GM21528 (cell line): ENCODE measurements around the gene SNX8.
"Not testable (repeated sequence)": the region's sequence is repeated elsewhere in the genome, so short reads cannot be mapped to it uniquely, and the experiment has no call there.

ENCODE experiments used
- ATAC-seq: cut with Tn5 transposase; IDR thresholded peaks from one replicate; pipeline ENCODE4 v1.9.1; 2021; ENCODE audit warnings: mild to moderate bottlenecking, moderate library complexity; ENCODE audit not compliant: unreplicated experiment, low FRiP score

The SNX8 gene, protein sequence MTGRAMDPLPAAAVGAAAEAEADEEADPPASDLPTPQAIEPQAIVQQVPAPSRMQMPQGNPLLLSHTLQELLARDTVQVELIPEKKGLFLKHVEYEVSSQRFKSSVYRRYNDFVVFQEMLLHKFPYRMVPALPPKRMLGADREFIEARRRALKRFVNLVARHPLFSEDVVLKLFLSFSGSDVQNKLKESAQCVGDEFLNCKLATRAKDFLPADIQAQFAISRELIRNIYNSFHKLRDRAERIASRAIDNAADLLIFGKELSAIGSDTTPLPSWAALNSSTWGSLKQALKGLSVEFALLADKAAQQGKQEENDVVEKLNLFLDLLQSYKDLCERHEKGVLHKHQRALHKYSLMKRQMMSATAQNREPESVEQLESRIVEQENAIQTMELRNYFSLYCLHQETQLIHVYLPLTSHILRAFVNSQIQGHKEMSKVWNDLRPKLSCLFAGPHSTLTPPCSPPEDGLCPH

DNA sequence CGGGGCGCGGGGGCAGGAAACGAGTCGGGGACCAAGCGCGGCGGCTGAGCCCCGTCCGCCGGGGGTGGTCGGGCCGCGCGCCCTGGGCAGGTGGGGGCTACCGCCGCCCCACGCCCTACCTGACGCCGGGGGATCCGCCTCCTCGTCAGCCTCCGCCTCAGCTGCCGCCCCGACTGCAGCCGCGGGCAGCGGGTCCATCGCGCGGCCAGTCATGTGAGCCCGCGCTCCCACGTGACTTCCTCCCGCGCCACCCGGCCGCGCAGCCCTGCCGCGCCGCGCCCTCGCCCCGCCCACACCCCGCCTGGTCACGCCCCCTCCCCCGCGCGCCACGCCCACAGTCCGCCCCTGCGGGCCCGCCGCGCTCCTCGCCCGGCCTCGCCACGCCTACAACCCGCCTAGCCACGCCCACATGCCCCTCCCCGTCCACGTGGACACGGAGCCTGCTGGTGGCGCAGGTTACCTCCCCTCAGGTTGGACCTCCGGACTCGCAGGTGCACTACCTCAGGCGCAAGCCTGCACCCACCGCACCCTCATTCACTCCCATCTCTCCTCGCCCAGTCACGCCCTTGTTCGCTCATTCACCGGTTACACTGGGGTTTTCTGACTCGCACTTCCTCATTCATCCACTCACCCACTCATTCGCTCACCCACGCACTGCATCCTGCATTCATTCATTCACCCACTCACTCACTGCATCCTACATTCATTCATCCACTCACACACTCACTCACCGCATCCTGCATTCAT is at the start of gene SNX8:
Gene SNX8 (minus strand): TSS at position 233 of the 747 bp plus-strand sequence. CDS start 20 bp downstream, at position 213.
- ATAC-seq: peak; percentile 69

DNA sequence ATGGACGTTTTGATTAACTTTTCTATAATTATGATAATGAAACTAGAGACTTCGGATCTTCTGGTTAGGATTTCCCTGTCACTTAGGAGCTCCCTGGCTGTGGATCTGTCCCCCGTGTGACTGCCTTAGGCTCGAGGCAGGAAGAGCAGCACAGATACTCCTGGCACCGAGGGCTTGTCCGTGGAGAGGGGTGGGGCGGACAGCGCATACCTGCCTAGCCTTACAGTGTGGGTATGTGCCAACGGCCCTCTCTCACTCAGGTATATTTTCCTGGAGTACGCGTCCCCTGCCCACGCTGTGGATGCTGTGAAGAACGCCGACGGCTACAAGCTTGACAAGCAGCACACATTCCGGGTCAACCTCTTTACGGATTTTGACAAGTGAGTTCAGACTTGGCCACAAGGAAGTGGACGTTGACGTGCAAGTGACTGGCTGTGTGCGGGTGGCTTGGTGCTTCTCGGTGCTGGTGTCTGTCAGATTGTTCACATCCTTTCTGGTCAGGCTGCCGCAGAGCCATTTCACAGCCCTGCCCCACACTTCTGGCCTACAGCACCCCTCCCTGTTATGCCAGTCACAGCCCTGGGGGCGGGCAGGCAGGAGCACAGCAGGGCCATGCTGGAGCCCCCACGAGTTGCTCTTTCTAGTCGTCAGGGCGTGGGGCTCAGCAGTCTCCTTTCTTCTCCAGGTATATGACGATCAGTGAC is 48.3 kb upstream of the SNX8 start:
- ATAC-seq: no peak

DNA sequence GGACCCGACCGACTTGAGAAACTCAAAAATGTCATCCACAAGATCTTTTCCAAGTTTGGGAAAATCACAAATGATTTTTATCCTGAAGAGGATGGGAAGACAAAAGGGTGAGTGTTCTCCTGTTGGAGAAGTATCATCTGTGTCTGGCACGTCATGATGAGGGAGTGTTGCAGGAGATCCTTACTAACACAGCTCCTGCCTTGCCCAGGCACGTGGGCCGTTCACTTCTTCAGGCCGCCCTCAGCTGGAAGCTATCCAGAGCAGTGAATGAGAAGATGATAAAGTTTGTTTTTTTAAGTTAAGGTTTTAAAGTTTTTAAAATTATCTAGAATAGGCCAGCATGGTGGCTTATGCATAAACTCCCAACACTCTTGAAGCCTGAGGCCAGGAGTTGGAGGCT is 46.6 kb upstream of the SNX8 start:
- no peak for ATAC-seq

DNA sequence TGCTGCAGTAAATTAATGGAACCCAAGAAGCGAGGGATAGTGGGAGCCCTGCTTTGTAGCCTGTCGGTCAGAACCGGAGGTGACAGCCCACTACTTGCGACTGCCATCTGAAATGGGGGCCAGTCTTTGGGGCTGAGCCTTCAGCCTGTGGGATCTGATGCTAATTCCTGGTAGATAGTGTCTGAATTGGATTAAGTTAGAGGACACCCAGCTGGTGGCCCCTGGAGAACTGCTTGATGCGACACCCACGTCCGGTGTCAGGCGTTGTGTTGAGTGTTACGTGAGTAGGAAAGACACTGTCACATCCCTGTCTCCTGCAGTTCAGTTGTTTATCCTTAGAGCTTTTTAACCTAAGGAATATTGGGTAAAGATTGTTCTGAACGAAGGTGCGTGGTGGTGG is 45.4 kb upstream of the SNX8 start:
- no peak for ATAC-seq

DNA sequence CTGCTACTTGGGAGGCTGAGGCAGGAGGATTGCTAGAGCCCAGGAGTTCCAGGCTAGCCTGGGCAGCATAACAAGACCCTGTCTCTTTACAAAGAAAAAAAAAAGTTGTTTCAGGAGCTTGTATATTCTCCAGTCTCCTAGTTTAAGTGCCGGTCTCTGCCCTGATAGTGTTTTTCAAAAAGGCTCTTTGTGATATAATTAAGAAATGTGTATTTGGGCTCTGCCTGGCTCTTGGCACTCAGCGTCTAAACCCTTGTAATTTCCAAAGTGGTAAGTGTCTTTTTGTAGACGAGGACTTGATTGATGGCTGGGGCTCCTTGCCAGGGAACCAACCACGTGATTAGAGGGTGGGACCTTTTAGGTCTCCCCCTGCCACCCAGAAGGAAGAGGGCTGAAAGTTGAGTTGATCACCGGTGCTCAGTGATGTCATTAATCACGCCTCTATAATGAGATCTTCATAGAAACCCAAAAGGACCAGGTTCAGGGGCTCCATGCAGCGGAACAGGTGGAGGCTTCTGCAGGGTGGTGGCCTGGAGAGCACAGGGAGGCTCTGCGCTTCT is 44.8 kb upstream of the SNX8 start:
- no peak for ATAC-seq

DNA sequence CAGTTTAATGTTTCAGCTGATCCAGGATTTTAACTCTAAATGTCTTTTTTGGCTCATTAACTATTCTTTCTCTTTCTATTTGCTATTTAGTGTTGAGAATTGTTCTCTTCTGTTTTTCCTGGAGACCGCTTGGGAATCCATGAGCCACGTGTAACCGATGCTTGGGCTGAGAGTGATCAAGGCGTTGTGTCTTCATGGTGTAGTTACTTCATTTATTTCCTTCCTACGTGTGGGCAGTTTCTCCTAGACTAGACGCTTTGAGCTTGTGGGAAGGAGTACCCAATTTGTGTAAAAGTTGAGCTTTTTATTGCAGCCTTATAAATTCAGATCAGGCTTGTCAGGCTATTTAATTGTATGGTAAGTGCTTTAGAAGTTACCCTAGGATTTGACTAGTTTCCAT is 43.3 kb upstream of the SNX8 start:
- ATAC-seq: no peak

DNA sequence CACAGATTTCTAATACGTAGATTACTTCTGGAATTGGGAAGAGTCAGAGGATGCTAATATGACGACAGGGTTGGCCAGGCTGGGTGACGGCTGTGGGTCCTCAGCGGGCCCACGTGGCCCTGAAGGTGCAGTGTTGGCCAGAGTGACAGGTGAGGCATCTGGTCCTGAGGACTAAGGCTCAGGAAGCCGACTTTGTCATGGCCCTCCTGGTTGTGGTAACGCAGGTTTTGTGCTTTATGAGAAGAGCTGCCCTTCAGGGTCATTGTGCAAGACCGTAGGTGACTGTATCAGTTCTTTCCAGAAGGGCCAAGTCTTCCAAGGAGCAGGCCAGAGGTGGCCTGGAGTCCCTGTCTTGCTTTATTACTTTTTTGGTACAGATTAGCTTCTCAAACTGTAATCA is 42.9 kb upstream of the SNX8 start:
- no peak for ATAC-seq

DNA sequence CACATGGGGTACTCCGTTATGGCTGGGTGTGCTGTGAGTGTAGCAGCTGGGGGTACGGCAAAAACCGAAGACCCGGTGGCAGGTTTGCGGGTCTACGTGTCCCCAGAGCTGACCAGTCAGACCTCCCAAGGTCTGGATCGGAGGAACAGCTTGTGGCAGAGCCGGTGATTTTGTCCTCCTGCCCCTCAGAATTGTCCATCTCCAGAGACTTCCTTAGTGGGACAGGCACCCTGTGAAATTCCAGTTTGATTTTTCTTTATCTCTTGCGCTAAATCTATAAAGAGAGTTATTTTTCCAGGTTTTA is 41.4 kb upstream of the SNX8 start:
- no peak for ATAC-seq

DNA sequence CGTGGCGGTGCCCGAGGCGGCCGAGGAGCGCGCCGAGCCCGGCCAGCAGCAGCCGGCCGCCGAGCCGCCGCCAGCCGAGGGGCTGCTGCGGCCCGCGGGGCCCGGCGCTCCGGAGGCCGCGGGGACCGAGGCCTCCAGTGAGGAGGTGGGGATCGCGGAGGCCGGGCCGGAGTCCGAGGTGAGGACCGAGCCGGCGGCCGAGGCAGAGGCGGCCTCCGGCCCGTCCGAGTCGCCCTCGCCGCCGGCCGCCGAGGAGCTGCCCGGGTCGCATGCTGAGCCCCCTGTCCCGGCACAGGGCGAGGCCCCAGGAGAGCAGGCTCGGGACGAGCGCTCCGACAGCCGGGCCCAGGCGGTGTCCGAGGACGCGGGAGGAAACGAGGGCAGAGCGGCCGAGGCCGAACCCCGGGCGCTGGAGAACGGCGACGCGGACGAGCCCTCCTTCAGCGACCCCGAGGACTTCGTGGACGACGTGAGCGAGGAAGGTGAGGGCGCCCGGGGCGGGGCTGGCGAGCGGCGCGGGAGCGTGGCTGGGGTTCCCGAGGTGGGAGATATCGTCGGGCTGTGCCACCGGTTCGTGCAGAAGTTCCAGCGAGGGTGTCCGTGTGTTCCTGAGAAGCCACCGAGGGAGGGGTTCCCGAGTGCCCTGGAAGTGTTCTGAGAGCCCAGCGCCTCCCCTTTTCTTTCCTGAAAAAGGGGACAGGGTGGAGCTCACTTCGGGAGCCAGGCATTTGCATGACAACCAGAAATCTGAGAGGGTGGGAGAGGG is 40.9 kb upstream of the SNX8 start:
- ATAC-seq: no peak

DNA sequence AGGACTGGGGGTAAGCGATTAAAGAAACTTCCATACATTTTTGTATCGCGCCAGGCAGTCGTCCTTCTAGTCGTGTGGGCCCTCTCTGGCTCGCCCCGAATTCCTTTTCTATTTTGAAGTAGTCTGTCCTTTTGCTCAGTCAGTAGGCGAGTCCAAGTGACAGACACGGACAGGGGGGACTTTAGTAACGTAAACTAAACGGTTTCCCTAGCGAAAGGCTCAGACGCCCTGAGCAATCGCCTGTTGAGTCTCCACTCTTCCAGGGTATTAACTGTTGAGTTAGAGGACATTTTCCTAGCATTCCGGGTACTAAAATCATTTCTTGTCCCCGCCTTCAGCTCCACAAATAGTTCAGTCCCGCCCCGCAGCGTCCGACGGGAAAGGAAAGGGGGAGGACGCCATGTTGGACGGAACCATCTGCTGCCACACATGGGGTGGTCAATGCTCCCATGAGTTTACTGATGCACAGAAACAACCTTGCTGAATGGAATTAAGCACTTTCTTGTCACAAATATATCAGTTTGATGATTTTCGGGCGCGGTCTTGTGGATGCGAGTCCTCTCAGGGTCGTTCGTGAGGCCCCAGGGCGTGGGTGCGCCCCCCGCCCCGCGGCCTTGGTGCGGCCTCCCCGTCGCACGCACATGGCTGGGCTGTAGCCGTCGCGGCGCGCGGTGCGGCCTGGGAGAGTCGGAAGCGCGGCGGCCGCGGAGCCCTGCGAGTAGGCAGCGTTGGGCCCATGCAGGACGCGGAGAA is 40.1 kb upstream of the SNX8 start, which contains the start of gene EIF3B:
Gene EIF3B (plus strand): TSS at position 642 of the 753 bp plus-strand sequence. CDS start 95 bp downstream, at position 737.
- peak; percentile 81 for ATAC-seq

DNA sequence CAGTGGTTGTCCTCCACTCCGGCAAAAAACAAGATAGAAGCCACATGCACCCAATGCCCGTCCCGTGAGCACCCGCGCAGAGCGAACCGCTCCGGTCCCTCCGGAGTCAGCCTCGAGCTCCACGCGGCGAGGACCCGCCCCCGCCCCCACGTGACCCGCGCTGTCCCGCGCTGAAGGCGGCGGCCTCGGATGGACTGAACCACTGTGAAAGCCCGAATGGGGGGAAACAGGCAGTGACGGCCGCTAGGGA is 39.6 kb upstream of the SNX8 start:
- peak; percentile 46 for ATAC-seq

DNA sequence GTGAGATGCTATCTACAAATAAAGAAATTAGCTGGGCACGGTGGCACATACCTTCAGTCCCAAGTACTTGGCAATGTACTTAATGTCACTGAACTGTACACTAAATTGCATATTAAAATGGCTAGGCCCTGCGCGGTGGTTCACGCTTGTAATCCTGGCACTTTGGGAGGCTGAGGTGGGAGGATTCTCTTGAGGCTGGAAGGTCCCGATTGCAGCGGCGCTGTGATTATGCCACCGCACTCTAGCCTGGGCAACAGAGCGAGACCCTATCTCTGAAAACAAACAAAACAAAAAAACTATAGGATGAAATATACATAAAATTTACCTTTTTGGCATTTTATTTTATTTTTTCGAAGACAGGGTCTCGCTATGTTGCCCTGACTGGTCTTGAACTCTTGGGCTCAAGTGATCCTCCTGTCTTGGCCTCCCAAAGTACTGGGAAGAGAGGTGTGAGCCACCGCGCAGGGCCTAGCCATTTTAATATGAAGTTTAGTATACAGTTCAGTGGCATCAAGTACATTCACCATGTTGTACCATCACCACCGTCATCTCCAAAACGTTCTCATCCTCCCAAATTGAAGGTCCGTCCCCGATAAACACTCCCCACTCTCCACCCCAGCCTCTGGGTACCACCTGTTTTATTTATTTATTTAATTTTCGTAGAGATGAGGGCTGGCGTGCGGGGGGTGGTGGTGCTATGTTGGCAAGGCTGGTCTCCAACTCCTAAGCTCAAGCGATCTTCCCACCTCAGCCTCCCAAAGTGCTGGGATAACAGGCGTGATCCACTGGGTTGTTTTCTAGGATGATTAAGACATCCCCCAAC is 39.1 kb upstream of the SNX8 start:
- no peak for ATAC-seq

DNA sequence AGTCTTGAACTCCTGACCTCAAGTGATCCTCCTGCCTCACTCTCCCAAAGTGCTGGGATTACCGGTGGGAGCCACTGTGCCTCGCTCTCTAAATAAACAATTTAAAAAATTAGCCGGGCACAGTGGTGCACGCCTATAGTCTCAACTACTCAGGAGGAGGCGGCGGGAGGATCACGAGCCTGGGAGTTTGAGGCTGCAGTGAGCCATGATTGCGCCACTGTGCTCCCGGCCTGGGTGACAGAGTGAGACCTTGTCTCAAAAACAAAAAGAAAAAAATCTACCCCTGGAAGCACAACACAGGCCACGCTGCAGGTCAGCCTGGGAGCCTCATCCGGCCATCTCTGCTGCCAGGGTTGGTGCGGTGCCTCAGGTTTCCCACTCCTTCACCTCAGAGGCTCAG is 36.6 kb upstream of the SNX8 start:
- no peak for ATAC-seq

DNA sequence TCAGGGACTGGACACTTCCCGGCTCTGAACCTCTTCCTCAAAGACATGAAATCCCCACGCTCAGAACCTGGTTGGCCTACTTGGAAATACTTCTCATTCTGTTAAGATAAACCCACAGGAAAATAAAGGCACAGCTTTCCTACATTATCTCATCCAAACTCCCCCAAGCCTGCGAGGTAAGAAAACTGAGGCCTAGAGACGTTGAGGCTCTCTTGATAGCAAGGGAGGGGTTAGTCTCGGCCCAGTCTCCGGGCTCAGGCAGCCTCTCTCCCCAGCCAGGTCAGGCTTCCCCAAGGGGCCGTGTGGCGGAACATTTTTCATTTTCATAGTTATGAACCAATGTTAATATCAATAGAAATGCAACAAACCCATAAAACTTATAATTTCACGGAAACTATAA is 35.8 kb upstream of the SNX8 start:
- ATAC-seq: no peak

DNA sequence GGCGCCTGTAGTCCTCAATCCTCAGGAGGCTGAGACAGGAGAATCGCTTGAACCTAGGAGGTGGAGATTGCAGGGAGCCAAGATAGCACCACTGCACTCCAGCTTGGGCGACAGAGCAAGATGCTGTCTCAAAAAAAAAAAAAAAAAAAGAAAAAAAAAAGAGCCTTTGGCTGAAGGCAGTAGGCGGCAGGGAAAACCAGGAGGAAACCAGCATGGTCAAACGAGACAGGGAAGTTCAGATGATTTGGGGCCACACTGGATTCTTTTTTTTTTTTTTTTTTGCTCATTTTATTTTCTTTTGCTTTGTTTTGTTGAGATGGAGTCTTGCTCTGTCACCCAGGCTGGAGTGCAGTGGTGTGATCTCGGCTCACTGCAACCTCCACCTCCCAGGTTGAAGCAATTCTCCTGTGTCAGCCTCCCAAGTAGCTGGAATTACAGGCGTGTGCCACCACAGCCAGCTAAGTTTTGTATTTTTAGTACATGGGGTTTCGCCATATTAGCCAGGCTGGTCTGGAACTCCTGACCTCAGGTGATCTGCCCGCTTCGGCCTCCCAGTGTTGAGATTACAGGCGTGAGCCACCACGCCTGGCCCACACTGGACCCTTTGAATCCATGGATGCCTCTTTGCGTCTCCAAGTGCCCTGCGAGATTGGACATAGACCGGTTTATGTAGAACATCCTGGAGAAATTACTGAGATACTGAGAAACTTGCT is 33.3 kb upstream of the SNX8 start:
- ATAC-seq: not testable (repeated sequence)

DNA sequence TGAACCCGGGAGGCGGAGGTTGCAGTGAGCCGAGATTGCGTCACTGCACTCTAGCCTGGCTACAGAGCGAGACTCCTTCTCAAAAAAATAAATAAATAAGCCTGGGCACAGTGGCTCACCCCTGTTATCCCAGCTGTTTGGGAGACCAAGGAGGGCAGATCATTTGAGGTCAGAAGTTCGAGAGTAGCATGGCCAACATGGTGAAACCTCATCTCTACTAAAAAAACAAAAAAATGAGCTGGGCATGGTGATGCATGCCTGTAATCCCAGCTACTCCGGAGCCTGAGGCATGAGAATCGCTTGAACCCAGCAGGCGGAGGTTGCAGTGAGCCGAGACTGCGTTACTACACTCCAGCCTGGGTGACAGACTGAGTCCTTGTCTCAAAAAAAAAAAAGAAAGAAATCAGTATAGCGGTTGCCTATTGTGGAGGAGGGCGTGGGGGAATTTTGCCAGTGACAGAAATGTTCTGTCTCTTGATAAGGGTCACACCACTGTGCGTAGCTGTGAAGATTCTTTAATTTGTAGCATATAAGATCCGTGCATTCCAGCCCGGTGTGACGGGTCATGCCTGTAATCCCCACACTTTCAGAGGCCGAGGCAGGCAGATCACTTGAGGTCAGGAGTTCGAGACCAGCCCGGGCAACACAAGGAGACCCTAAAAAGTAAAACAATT is 22.5 kb upstream of the SNX8 start:
- ATAC-seq: no peak

DNA sequence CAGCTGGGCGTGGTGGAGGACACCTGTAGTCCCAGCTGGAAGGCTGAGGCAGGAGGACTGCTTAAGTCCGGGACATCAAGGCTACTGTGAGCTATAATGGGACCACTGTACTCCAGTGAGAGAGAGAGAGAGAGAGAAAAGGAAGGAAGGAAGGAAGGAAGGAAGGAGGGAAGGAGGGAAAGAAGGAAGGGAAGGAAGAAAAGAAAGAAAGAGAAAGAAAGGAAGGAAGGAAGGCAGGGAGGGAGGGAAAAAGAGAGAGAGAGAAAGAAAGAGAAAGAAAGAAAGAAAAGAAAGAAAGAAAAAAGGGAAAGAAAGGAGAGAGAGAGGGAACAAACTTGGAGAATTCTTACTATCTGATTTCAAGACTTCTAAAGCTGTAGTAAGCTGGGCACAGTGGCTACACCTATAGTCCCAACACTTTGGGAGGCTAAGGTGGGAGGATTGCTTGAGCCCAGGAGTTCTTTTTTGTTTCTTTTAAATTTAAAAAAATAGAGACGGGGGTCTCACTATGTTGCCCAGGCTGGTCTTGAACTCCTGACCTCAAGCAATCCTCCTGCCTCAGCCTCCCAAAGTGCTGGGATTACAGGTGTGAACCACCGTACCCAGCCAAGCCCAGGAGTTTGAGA is 18.5 kb upstream of the SNX8 start:
- ATAC-seq: not testable (repeated sequence)
